ENCODE results near the gene FOXP1.

The FOXP1 gene

DNA sequence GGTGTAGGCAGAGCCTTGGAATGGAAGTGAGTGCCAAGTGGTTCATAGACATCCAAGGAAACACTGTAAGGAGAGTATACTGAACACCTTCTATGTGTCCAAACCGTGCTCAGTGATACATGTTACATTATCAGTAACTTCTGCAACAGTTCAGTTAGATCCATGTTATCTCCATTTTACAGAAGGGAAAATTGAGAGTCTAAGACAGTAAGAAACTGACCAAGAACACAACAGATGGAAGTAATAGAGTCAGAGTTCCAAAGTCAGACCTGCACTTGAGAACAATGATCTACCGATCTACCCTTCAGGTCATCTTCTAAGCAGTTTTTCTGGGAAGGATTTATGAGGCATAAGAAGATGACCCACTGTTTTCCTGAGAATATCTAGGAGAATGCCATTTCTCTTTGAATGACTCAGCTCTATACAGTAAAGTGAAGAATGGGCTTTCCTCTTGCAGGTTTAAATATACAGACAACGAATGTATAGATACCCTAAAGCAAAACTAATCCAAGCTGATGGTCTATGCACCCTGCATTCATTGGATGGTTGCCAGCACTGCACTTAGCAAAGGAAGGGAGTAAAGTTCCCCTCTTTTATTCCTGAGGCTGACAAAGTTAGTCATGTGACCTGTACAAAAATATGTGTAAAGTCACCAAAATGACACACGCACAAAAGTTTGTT, 667.0 kb downstream of the FOXP1 start:
- Mint-ChIP-seq H3K9me3 (no peaks in the 10 kb centered on the region), H3K36me3 (ENCODE audit: low read depth) (no peaks in the 10 kb centered on the region), H3K4me3 (no peak overlapping the region), H3K4me1 (peaks cover 7% of the 10 kb centered on the region), H3K27me3 (ENCODE audit: low read depth) (peaks cover 4% of the 10 kb centered on the region), H3K27ac (peak overlapping the region in 2 of 3 experiments; percentile 13 to 24)
- TF ChIP-seq, protein P1, sequence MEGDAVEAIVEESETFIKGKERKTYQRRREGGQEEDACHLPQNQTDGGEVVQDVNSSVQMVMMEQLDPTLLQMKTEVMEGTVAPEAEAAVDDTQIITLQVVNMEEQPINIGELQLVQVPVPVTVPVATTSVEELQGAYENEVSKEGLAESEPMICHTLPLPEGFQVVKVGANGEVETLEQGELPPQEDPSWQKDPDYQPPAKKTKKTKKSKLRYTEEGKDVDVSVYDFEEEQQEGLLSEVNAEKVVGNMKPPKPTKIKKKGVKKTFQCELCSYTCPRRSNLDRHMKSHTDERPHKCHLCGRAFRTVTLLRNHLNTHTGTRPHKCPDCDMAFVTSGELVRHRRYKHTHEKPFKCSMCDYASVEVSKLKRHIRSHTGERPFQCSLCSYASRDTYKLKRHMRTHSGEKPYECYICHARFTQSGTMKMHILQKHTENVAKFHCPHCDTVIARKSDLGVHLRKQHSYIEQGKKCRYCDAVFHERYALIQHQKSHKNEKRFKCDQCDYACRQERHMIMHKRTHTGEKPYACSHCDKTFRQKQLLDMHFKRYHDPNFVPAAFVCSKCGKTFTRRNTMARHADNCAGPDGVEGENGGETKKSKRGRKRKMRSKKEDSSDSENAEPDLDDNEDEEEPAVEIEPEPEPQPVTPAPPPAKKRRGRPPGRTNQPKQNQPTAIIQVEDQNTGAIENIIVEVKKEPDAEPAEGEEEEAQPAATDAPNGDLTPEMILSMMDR (IDR thresholded peaks at IDR 0.05; ENCODE audit: unreplicated experiment in 3 of 3), result no peak

DNA sequence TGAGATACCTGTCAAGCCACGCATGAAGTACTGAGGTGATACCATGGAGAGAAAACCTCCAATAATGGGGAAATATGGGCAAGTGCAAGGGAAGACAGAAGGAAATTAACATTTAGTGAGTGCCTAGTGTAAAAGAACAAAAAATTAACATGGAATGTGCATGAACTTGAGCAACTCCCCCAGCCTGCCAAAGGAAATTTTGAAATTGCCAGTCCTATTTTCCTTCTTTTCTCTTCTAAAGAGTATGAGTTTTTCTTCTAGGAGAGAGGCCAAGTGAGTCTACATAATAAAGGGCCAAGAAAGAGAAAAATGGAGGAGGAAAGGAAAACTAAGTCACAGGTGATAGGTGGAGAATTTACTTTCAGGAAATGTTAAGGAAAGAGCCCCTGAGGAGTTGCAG, 668.7 kb downstream of the FOXP1 start:
- no peaks in the 10 kb centered on the region for H3K9me3 Mint-ChIP-seq
- no peak overlapping the region for H3K4me3 Mint-ChIP-seq
- no peaks in the 10 kb centered on the region for H3K36me3 Mint-ChIP-seq (ENCODE audit: low read depth)
- H3K4me1 Mint-ChIP-seq, result peaks cover 7% of the 10 kb centered on the region
- H3K27ac Mint-ChIP-seq, result peak overlapping the region in 1 of 3 experiments; percentile 11
- TF ChIP-seq, protein P1 (IDR thresholded peaks at IDR 0.05; ENCODE audit: unreplicated experiment in 3 of 3), result no peak
- peaks cover 4% of the 10 kb centered on the region for H3K27me3 Mint-ChIP-seq (ENCODE audit: low read depth)

DNA sequence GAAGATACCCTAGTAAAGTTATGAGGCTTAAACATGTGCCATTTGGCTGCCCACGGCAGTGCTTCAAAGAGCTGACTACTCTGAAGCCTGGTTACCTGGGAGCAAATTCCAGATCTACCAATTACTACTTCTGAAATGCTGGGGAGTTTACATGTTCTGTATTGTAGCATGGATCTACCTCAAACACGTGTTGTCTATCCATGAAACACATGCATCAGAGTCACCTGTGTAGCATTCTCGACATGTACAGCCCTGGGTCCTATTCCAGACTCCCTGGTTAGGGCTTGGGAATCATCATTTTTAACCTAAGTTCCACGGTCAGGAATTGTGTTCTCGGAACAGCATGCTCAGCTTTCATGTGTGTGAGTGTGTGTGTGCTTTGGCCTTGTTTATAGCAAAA, 671.8 kb downstream of the FOXP1 start:
- no peaks in the 10 kb centered on the region for H3K9me3 Mint-ChIP-seq
- no peak overlapping the region for H3K27ac Mint-ChIP-seq
- TF ChIP-seq, protein P1 (IDR thresholded peaks at IDR 0.05; ENCODE audit: unreplicated experiment in 3 of 3), result no peak
- no peak overlapping the region for H3K4me3 Mint-ChIP-seq
- H3K36me3 Mint-ChIP-seq (ENCODE audit: low read depth), result no peaks in the 10 kb centered on the region
- H3K27me3 Mint-ChIP-seq (ENCODE audit: low read depth), result no peaks in the 10 kb centered on the region
- H3K4me1 Mint-ChIP-seq, result peaks cover 7% of the 10 kb centered on the region

DNA sequence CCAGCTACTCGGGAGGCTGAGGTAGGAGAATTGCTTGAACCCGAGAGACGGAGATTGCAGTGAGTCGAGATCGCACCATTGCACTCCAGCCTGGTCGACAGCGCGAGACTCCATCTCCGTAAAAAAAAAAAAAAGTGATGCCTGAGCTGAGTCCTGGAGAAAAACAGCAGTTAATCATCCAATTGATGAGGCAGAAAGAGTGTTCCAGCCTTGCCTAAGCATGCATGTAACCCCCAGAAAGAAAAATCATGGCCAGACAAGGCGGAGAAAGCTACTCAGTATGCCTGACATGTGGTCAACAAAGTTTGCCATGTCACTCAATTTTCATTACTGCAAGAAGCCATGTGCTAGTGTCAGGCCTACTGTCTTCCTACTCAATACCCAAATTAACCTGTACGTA, 678.0 kb downstream of the FOXP1 start:
- no peaks in the 10 kb centered on the region for H3K27me3 Mint-ChIP-seq (ENCODE audit: low read depth)

More for the DNA sequence above, 678.0 kb downstream of the FOXP1 start:
- H3K36me3 Mint-ChIP-seq (ENCODE audit: low read depth), result no peaks in the 10 kb centered on the region
- H3K27ac Mint-ChIP-seq, result no peak overlapping the region
- TF ChIP-seq, protein P1 (IDR thresholded peaks at IDR 0.05; ENCODE audit: unreplicated experiment in 3 of 3), result no peak
- H3K4me3 Mint-ChIP-seq, result no peak overlapping the region
- H3K4me1 Mint-ChIP-seq, result no peaks in the 10 kb centered on the region
- no peaks in the 10 kb centered on the region for H3K9me3 Mint-ChIP-seq
